Adrenal gland (tissue), 12 donors: ENCODE data around the gene ARFGAP3. TPM values are rescaled to one million over a fixed set of nuclear protein-coding genes. Genes with fewer than 3 reads are reported as not detected.

Experiments
- DNase-seq, 7 donors: peaks; one replicate each; pipeline ENCODE4 v3.0.0-alpha.2; 2019 to 2020
- H3K27ac ChIP-seq, 5 donors: fragments of 200-600 bp; sonication (generic) in 4 of 5; 1 replicate in 3 of 5; 2 replicates in 2 of 5; pipeline versions ENCODE4 v1.5.1 to v1.8.0; 2016 to 2020; ENCODE audit warnings: mild to moderate bottlenecking in 1 of 5
- H3K27me3 ChIP-seq: fragments of 200-600 bp; 2 replicates; pipeline ENCODE4 v1.8.0; 2021
- H3K36me3 ChIP-seq, 2 donors: fragments of 200-600 bp; replicated peaks in 1 of 2; 1 replicate in 1 of 2; 2 replicates in 1 of 2; pipeline versions ENCODE4 v1.5.1 to v1.8.0; 2018 to 2022
- H3K4me1 ChIP-seq, 2 donors: fragments of 200-600 bp; replicated peaks in 1 of 2; 1 replicate in 1 of 2; 2 replicates in 1 of 2; pipeline versions ENCODE4 v1.5.1 to v1.8.0; 2018 to 2021
- H3K4me3 ChIP-seq, 4 donors: fragments of 200-600 bp; sonication (generic) in 3 of 4; one replicate each; pipeline ENCODE4 v1.5.1; 2016 to 2018
- H3K9me3 ChIP-seq, 3 donors: fragments of 200-600 bp; sonication (generic) in 1 of 3; replicated peaks in 1 of 3; 1 replicate in 2 of 3; 2 replicates in 1 of 3; pipeline versions ENCODE4 v1.5.1 to v1.8.0; 2016 to 2021
- CTCF ChIP-seq, 6 experiments: fragments of 450-650 bp in 4 of 6; fragments of 200-600 bp in 2 of 6; sonication (generic) in 1 of 6; IDR thresholded peaks; 1 replicate in 5 of 6; 2 replicates in 1 of 6; pipeline versions ENCODE4 v1.5.1 to v1.8.0; 2016 to 2021; ENCODE audit warnings: antibody characterized with exemption in 6 of 6, mild to moderate bottlenecking in 2 of 6, moderate library complexity in 1 of 6
- POLR2A ChIP-seq, 2 donors: fragments of 450-650 bp; IDR thresholded peaks; one replicate each; pipeline ENCODE4 v1.6.1; 2017; ENCODE audit warnings: antibody characterized with exemption in 2 of 2, mild to moderate bottlenecking in 2 of 2, moderate library complexity in 1 of 2
- WGBS, 4 donors: extraction: QIAGEN DNeasy Blood & Tissue Kit in 2 of 4; methylation state at CpG; one replicate each; pipeline versions ENCODE4 v1.1.5 to v1.1.7; 2013 to 2017; 5-methylcytosine and 5-hydroxymethylcytosine counted together
- intact Hi-C, 2 donors: fragments of 100-400 bp; cut with DNase I; formaldehyde crosslinking; loops; one replicate each; pipeline versions ENCODE4 v1.14.1 to v1.15.0; 2022 to 2023
- polyA plus RNA-seq, 3 donors: library from polyadenylated mRNA; stranded (reverse); fragments of 200-250 nt in 2 of 3; fragments of 350-450 nt in 1 of 3; fragmentation: Illumina TruSeq in 1 of 3; extraction: RNeasy Lipid Tissue Mini Kit (QIAGEN cat#74804) in 1 of 3; gene quantifications; one replicate each; pipeline ENCODE4 v1.2.3, GENCODE V29; 2013 to 2014
- total RNA-seq, 9 donors: library from RNA; depleted of rRNA in 4 of 9; stranded (reverse); fragments of >200 nt in 4 of 9; fragments of 120-200 nt in 1 of 9; fragmentation: NEBNext Ultra II Directional in 1 of 9; extraction: Animal tissue kit (Norgen Biotek cat#: 25700) in 1 of 9; gene quantifications; one replicate each; pipeline versions ENCODE4 v1.1.0 to v1.2.4, GENCODE V29; 2013 to 2023
- donor health status: healthy with polysubstance abuse.
- donor health status: Bipolar disorder and iron deficiency.
- donor health status: DM: yes; HTN: yes; CAD: no.
- donor health status: DM: no; HTN: no; CAD: no.
- donor health status: DM: no; HTN: no; CAD: no.
- donor health status: DM: yes; HTN: yes; CAD: no.

Gene ARFGAP3
- total and polyA plus RNA-seq, 12 donors = 48.7 to 268 (median 118) TPM

- no peak for DNase-seq
- Histone ChIP-seq H3K9me3 (no peaks in the 10 kb centered on the region), H3K27me3 (no peaks in the 10 kb centered on the region), H3K36me3 (peaks cover 0 to 93% of the 10 kb centered on the region in 2 donors), H3K4me1 (peaks cover 9 to 12% of the 10 kb centered on the region in 2 donors), H3K27ac (peak overlapping the region in 2 of 5 donors; percentile 45 to 49), H3K4me3 (no peak overlapping the region)
- intact Hi-C loops = no loop called here
- 81 to 84% (median 83%) methylated on average over 2 to 12 of the region's 12 CpGs for WGBS, 4 donors
- TF ChIP-seq CTCF (IDR thresholded peaks at IDR 0.05) (no peak), POLR2A (IDR thresholded peaks at IDR 0.05) (no peak)
Observed at GRCh38 chr22:42877597-42878340, 20.7 kb upstream of the ARFGAP3 start.

DNA sequence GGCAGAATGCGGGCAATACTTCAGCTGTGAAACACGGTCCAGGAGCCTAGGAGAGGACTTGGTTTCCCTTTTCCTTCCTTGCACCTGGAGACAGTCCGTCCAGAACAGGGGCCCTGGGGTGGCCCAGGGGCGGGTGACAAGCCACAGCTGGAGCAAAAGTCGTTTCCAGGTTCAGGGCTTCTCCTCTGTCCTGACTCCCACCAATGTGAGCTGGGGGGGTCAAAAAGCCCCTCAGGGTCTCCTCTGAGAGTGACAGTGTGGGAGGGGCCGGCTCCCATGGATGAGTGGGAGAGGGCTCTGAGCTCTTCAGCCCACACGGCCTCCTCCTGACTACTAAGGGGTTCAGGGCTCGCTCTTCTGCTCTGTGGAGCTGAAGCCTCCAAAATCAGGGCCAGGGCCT lies 20.1 kb upstream of the ARFGAP3 start:
- Histone ChIP-seq H3K4me3 (no peak overlapping the region), H3K36me3 (peaks cover 0 to 93% of the 10 kb centered on the region in 2 donors), H3K4me1 (peaks cover 3 to 6% of the 10 kb centered on the region in 2 donors), H3K9me3 (no peaks in the 10 kb centered on the region), H3K27ac (peak overlapping the region in 1 of 5 donors; percentile 49), H3K27me3 (no peaks in the 10 kb centered on the region)
- DNase-seq = no peak
- 81 to 95% (median 84%) methylated on average over 6 to 8 of the region's 8 CpGs for WGBS, 4 donors
- intact Hi-C loops = no loop called here
- TF ChIP-seq POLR2A (IDR thresholded peaks at IDR 0.05) = no peak
- TF ChIP-seq CTCF (IDR thresholded peaks at IDR 0.05) = no peak

- H3K36me3 ChIP-seq = peaks cover 0 to 93% of the 10 kb centered on the region in 2 donors
- H3K27ac ChIP-seq = no peak overlapping the region
- no peak for DNase-seq
- TF ChIP-seq POLR2A (IDR thresholded peaks at IDR 0.05) (no peak), CTCF (IDR thresholded peaks at IDR 0.05) (no peak)
- WGBS, 4 donors = 92 to 95% (median 93%) methylated on average over 14 to 17 of the region's 17 CpGs
- no peaks in the 10 kb centered on the region for H3K4me1 ChIP-seq
- H3K9me3 ChIP-seq = no peaks in the 10 kb centered on the region
- H3K4me3 ChIP-seq = no peak overlapping the region
- no peaks in the 10 kb centered on the region for H3K27me3 ChIP-seq
- intact Hi-C loops = no loop called here
Observed at GRCh38 chr22:42876041-42876440, 19.0 kb upstream of the ARFGAP3 start.

GRCh38 chr22:42874010-42874409 lies 16.9 kb upstream of the ARFGAP3 start:
- Histone ChIP-seq H3K36me3 (peaks cover 0 to 85% of the 10 kb centered on the region in 2 donors), H3K27ac (peak overlapping the region in 1 of 5 donors; percentile 61), H3K9me3 (no peaks in the 10 kb centered on the region), H3K4me3 (no peak overlapping the region), H3K4me1 (peaks cover 0 to 3% of the 10 kb centered on the region in 2 donors), H3K27me3 (no peaks in the 10 kb centered on the region)
- intact Hi-C loops = no loop called here
- TF ChIP-seq CTCF (IDR thresholded peaks at IDR 0.05) (no peak), POLR2A (IDR thresholded peaks at IDR 0.05) (no peak)
- DNase-seq = no peak
- 78 to 95% (median 86%) methylated on average over 7 of the region's 7 CpGs for WGBS, 4 donors
